Neural progenitor cell (in vitro differentiated cells): Measurements from ENCODE around the gene STMN3. TPM values are rescaled to one million over a fixed set of nuclear protein-coding genes. Genes with fewer than 3 reads are reported as not detected.
"Not testable (repeated sequence)": the region's sequence is repeated elsewhere in the genome, so short reads cannot be mapped to it uniquely, and the experiment has no call there.

ENCODE experiments used
- DNase-seq: peaks from one replicate; pipeline ENCODE4 v3.0.0-alpha.2; 2016; ENCODE audit warnings: low spot score
- H2AFZ ChIP-seq: fragments of 200-600 bp; sonication (generic); replicated peaks from 2 replicates; pipeline ENCODE4 v1.6.1; 2016; ENCODE audit warnings: antibody characterized with exemption
- H3F3A ChIP-seq: fragments of 200-600 bp; sonication (generic); 2 replicates; pipeline ENCODE4 v1.6.1; 2016; ENCODE audit warnings: antibody characterized with exemption, low read depth
- H3K27ac ChIP-seq: fragments of 200-600 bp; sonication (generic); 2 replicates; pipeline ENCODE4 v1.5.1; 2016; ENCODE audit warnings: mild to moderate bottlenecking
- H3K27me3 ChIP-seq: fragments of 200-600 bp; sonication (generic); 2 replicates; pipeline ENCODE4 v1.6.1; 2016; ENCODE audit warnings: mild to moderate bottlenecking, moderate library complexity
- H3K36me3 ChIP-seq: fragments of 200-600 bp; sonication (generic); 2 replicates; pipeline ENCODE4 v1.5.1; 2016
- H3K4me1 ChIP-seq: fragments of 200-600 bp; sonication (generic); 2 replicates; pipeline ENCODE4 v1.6.1; 2016; ENCODE audit warnings: mixed run types
- H3K4me2 ChIP-seq: fragments of 200-600 bp; sonication (generic); 2 replicates; pipeline ENCODE4 v1.6.1; 2016
- H3K4me3 ChIP-seq: fragments of 200-600 bp; sonication (generic); 2 replicates; pipeline ENCODE4 v1.5.1; 2016
- H3K79me2 ChIP-seq: fragments of 200-600 bp; sonication (generic); 2 replicates; pipeline ENCODE4 v1.6.1; 2016; ENCODE audit warnings: low read depth
- H3K9ac ChIP-seq: fragments of 200-600 bp; sonication (generic); 2 replicates; pipeline ENCODE4 v1.6.1; 2016
- H3K9me3 ChIP-seq: fragments of 200-600 bp; sonication (generic); 2 replicates; pipeline ENCODE4 v1.5.1; 2016; ENCODE audit warnings: low read depth
- H4K20me1 ChIP-seq: fragments of 200-600 bp; sonication (generic); 2 replicates; pipeline ENCODE4 v1.6.1; 2016; ENCODE audit warnings: low read depth
- H3K27ac Mint-ChIP-seq: 3 replicates; pipeline ENCODE4 v1.8.0; 2021; ENCODE audit warnings: mixed read lengths
- H3K27me3 Mint-ChIP-seq: 2 replicates; pipeline ENCODE4 v1.8.0; 2022; ENCODE audit warnings: low read depth, mild to moderate bottlenecking, inconsistent platforms, moderate library complexity, mixed read lengths; ENCODE audit not compliant: insufficient read depth
- H3K36me3 Mint-ChIP-seq: 3 replicates; pipeline ENCODE4 v1.8.0; 2021; ENCODE audit warnings: mixed read lengths
- H3K4me1 Mint-ChIP-seq: 3 replicates; pipeline ENCODE4 v1.8.0; 2021; ENCODE audit warnings: mixed read lengths
- H3K4me3 Mint-ChIP-seq: 3 replicates; pipeline ENCODE4 v1.8.0; 2021; ENCODE audit warnings: mild to moderate bottlenecking, moderate library complexity, mixed read lengths
- H3K9me3 Mint-ChIP-seq: 3 replicates; pipeline ENCODE4 v1.8.0; 2020; ENCODE audit warnings: mixed read lengths
- EZH2 ChIP-seq: fragments of 200-600 bp; sonication (generic); IDR thresholded peaks from 2 replicates; pipeline ENCODE4 v1.6.1; 2017; ENCODE audit warnings: antibody characterized with exemption, mild to moderate bottlenecking, moderate library complexity
- EZH2phosphoT487 ChIP-seq: fragments of 200-600 bp; sonication (generic); IDR thresholded peaks from 2 replicates; pipeline ENCODE4 v1.6.1; 2017; ENCODE audit warnings: antibody characterized with exemption
- total RNA-seq: library from RNA; depleted of rRNA; stranded (reverse); fragments of >200 nt; gene quantifications from 2 replicates; pipeline ENCODE4 v1.2.3, GENCODE V29; 2015; ENCODE audit warnings: low replicate concordance
- TF ChIP-seq, protein P1 (sequence below): fragments of 200-600 bp; sonication (generic); IDR thresholded peaks from 2 replicates; pipeline ENCODE4 v1.5.1; 2017; ENCODE audit warnings: antibody characterized with exemption, mild to moderate bottlenecking

STMN3 gene
- total RNA-seq, 1 donor from 2014 or later: 3.3 TPM

DNA sequence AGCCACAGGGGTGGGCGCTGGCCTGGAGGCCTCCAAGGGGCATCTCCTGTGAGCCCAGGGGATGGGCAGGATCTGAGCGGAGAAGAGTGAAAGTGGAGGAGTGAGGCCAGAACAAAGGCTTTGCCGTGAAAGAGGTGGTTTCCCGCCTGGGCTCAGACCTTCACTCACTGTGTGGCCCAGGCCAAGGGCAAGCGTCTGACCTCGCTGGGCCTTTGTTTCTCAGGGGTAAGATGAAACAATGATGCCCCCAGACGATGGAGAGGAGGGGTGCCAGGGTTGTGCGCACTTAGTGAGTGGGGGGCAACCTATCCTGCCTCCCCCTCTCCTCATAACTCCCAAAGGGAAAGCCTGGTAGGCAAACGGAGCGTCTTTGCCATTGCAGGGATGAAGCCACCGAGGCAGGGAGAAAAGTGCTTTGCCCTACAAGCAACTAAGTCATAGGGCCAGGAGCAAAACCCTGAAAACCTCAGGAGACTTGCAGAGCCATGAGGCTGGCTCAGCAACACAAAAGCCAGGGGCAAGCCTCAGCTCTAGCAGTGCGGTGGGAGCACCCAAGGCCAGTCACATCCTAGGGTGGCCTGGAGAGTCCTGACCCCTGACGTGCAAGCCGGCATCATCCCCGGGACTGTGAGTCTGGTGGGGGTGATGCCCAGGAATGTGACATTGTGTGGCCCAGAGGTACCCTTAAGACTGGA is 897 bp upstream of the STMN3 start:
- no peak overlapping the region for H3K9ac ChIP-seq
- no peaks in the 10 kb centered on the region for H3K36me3 Mint-ChIP-seq

DNA sequence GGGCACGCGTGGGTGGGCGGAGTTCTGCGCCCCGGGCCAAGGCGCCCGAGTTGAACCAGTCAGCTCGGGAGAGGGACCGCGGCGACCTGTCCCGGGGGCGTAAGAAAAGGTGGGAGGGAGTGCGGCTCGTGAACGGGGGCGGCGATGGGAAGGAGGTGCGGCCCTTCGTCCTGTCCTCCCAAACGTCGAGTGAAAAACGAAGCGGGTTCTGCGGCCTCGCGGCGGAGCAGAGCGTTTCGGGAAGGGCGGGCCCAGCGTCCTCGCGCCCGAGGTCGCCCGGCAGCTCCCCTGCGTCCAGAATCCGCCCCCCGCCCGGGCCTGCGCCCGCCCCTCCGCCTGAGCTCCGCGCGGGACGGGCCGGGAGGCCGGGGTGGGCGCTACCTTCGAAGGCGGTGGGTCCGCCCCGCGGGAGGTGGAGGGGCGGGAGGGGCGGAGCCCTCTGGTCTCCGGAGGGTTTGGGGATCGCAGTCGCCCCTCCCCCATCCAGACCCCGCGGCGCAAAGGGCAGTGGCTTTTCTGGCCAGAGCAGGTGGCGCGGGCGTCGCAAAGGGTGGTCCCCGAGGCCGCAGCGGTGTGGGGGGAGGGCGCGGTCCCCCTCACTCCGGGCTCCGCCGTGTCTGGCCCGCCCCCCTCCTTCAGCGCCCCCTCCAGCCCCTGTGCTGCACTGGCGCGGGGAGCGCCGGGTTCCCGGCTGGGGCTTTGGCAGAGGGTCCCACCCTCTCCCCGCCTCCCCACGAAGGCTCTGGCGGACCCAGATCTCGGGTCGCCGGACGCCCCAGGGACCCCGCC is 838 bp downstream of the STMN3 start:
- H3K9ac ChIP-seq: no peak overlapping the region
- peaks cover 29% of the 10 kb centered on the region for H3F3A ChIP-seq
- no peak overlapping the region for H2AFZ ChIP-seq
- peaks cover 10% of the 10 kb centered on the region for H3K4me1 ChIP-seq
- H3K27me3 ChIP-seq: peaks cover 31% of the 10 kb centered on the region
- H3K27me3 Mint-ChIP-seq: peaks cover 13% of the 10 kb centered on the region
- H3K4me3 ChIP-seq: peak overlapping the region; percentile 66
- H4K20me1 ChIP-seq: peaks cover 20% of the 10 kb centered on the region
- H3K9me3 Mint-ChIP-seq: no peaks in the 10 kb centered on the region
- DNase-seq: peak; percentile 67
- H3K27ac Mint-ChIP-seq: no peak overlapping the region
- TF ChIP-seq, protein P1, sequence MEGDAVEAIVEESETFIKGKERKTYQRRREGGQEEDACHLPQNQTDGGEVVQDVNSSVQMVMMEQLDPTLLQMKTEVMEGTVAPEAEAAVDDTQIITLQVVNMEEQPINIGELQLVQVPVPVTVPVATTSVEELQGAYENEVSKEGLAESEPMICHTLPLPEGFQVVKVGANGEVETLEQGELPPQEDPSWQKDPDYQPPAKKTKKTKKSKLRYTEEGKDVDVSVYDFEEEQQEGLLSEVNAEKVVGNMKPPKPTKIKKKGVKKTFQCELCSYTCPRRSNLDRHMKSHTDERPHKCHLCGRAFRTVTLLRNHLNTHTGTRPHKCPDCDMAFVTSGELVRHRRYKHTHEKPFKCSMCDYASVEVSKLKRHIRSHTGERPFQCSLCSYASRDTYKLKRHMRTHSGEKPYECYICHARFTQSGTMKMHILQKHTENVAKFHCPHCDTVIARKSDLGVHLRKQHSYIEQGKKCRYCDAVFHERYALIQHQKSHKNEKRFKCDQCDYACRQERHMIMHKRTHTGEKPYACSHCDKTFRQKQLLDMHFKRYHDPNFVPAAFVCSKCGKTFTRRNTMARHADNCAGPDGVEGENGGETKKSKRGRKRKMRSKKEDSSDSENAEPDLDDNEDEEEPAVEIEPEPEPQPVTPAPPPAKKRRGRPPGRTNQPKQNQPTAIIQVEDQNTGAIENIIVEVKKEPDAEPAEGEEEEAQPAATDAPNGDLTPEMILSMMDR: peak; percentile 6
- TF ChIP-seq EZH2phosphoT487 (peak; percentile 19), EZH2 (peak; percentile 69)
- H3K36me3 ChIP-seq: no peaks in the 10 kb centered on the region
- peak overlapping the region; percentile 91 for H3K4me3 Mint-ChIP-seq
- no peaks in the 10 kb centered on the region for H3K79me2 ChIP-seq
- H3K4me2 ChIP-seq: peak overlapping the region; percentile 95
- H3K36me3 Mint-ChIP-seq: no peaks in the 10 kb centered on the region
- no peak overlapping the region for H3K27ac ChIP-seq
- H3K9me3 ChIP-seq: no peaks in the 10 kb centered on the region
- peaks cover 22% of the 10 kb centered on the region for H3K4me1 Mint-ChIP-seq

More for the DNA sequence above, 897 bp upstream of the STMN3 start:
- peaks cover 4% of the 10 kb centered on the region for H3K79me2 ChIP-seq
- DNase-seq: no peak
- no peak overlapping the region for H3K27ac ChIP-seq
- no peaks in the 10 kb centered on the region for H3K9me3 ChIP-seq
- no peak overlapping the region for H2AFZ ChIP-seq
- H4K20me1 ChIP-seq: peaks cover 20% of the 10 kb centered on the region
- peaks cover 10% of the 10 kb centered on the region for H3K4me1 ChIP-seq
- H3K27me3 ChIP-seq: peaks cover 31% of the 10 kb centered on the region
- TF ChIP-seq EZH2phosphoT487 (no peak), EZH2 (no peak)
- TF ChIP-seq, protein P1: no peak
- H3K4me3 Mint-ChIP-seq: peak overlapping the region; percentile 82
- peak overlapping the region; percentile 66 for H3K4me3 ChIP-seq
- peaks cover 29% of the 10 kb centered on the region for H3F3A ChIP-seq
- H3K9me3 Mint-ChIP-seq: no peaks in the 10 kb centered on the region
- peak overlapping the region; percentile 80 for H3K4me2 ChIP-seq
- no peaks in the 10 kb centered on the region for H3K36me3 ChIP-seq
- H3K4me1 Mint-ChIP-seq: peaks cover 35% of the 10 kb centered on the region
- peaks cover 13% of the 10 kb centered on the region for H3K27me3 Mint-ChIP-seq
- H3K27ac Mint-ChIP-seq: peak overlapping the region; percentile 95

DNA sequence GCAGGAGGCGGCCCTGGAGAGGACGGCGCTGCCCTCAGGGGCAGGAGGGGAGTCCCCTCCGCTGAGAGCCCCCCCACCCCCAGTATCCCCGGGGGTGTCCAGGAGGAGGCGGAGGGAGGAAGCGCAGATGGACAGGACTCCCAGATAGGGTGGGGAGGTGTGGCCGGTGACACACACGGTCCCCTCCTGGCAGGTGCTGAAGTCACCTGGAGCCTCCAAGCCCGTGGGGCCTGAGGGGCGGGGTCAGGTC is 1.4 kb downstream of the STMN3 start:
- no peak for DNase-seq

GRCh38 chr20:63650486-63650885 is 2.7 kb downstream of the STMN3 start:
- not testable (repeated sequence) for H3K36me3 ChIP-seq, H3K4me3 Mint-ChIP-seq, H3K27ac Mint-ChIP-seq, H3K79me2 ChIP-seq, H3K27ac ChIP-seq, H3K9me3 ChIP-seq, H3K9me3 Mint-ChIP-seq, DNase-seq, H3K9ac ChIP-seq, H2AFZ ChIP-seq, H3K27me3 Mint-ChIP-seq, H3K36me3 Mint-ChIP-seq, H3K4me2 ChIP-seq, H3K4me3 ChIP-seq
- H3K4me1 Mint-ChIP-seq: peaks cover 21% of the 10 kb centered on the region
- Histone ChIP-seq H4K20me1 (peaks cover 20% of the 10 kb centered on the region), H3K27me3 (peaks cover 31% of the 10 kb centered on the region), H3F3A (peaks cover 29% of the 10 kb centered on the region), H3K4me1 (peaks cover 10% of the 10 kb centered on the region)

More for the DNA sequence above, 1.4 kb downstream of the STMN3 start:
- H3K4me3 Mint-ChIP-seq: peak overlapping the region; percentile 91
- Histone ChIP-seq H3K36me3 (no peaks in the 10 kb centered on the region), H3K4me1 (peaks cover 10% of the 10 kb centered on the region), H3K4me3 (peak overlapping the region; percentile 66), H3K27ac (no peak overlapping the region), H3K4me2 (peak overlapping the region; percentile 95), H3K27me3 (peaks cover 31% of the 10 kb centered on the region), H3K9ac (no peak overlapping the region), H2AFZ (no peak overlapping the region), H3F3A (peaks cover 29% of the 10 kb centered on the region), H3K9me3 (no peaks in the 10 kb centered on the region), H3K79me2 (no peaks in the 10 kb centered on the region), H4K20me1 (peaks cover 20% of the 10 kb centered on the region)
- H3K27ac Mint-ChIP-seq: no peak overlapping the region
- H3K36me3 Mint-ChIP-seq: no peaks in the 10 kb centered on the region
- H3K27me3 Mint-ChIP-seq: peaks cover 11% of the 10 kb centered on the region
- peak; percentile 64 for TF ChIP-seq EZH2phosphoT487
- TF ChIP-seq, protein P1: no peak
- TF ChIP-seq EZH2: no peak
- H3K4me1 Mint-ChIP-seq: peaks cover 20% of the 10 kb centered on the region
- H3K9me3 Mint-ChIP-seq: no peaks in the 10 kb centered on the region
